Stimulated activated CD8-positive, alpha-beta memory T cell treated with anti-CD3 and anti-CD28 coated beads, Interleukin-4, amount 100 ng/mL, for 24 hours (primary cell): ENCODE measurements around the gene CEP19.
A peak's percentile ranks its signal among the peaks of the same experiment; 100 is the strongest.
"Not testable (repeated sequence)": the region's sequence is repeated elsewhere in the genome, so short reads cannot be mapped to it uniquely, and the experiment has no call there.

Source experiments
- DNase-seq: peaks from one replicate; pipeline ENCODE4 v3.0.0-alpha.2; 2020; ENCODE audit warnings: low read depth

CEP19 gene

DNA sequence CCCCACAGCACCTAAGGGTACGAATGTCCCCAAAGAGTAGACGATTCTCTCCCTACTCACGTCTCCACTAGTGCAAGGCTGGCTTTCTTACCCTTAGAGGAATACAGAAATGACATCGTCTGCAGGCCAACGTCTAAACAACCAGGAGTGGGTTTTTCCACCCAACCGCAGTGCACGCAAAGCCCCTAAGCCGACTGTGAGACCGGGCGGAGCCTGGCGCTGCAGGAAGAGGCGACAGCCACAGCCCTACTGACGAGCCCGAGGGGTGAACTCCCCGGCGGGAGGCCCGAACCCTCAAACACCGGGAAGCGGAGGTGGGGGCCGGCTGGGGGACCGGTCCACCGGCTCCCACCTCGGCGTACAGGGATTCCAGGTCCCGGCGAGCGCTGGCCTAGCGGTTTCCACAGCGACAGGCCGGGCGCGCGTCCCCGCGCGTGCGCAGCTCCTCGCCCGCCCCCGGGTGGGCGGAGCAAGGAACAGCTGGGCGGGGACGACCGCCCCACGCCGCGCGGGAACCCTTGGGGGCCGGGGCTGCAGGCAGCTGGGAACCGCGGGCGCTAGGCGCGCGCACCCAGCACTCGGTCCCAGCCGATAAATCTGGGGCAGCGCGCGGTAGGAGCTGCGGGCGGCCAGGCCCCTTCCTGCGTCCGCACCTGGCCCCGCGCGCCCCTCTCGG lies at the start of gene CEP19, which contains the start of gene PIGX:
CEP19 (minus strand) TSS at position 413 of the 676 bp plus-strand sequence. CDS start 3,593 bp downstream, outside the sequence.
PIGX (plus strand) TSS at position 540 of the 676 bp plus-strand sequence.
- DNase-seq: peak; percentile 81

DNA sequence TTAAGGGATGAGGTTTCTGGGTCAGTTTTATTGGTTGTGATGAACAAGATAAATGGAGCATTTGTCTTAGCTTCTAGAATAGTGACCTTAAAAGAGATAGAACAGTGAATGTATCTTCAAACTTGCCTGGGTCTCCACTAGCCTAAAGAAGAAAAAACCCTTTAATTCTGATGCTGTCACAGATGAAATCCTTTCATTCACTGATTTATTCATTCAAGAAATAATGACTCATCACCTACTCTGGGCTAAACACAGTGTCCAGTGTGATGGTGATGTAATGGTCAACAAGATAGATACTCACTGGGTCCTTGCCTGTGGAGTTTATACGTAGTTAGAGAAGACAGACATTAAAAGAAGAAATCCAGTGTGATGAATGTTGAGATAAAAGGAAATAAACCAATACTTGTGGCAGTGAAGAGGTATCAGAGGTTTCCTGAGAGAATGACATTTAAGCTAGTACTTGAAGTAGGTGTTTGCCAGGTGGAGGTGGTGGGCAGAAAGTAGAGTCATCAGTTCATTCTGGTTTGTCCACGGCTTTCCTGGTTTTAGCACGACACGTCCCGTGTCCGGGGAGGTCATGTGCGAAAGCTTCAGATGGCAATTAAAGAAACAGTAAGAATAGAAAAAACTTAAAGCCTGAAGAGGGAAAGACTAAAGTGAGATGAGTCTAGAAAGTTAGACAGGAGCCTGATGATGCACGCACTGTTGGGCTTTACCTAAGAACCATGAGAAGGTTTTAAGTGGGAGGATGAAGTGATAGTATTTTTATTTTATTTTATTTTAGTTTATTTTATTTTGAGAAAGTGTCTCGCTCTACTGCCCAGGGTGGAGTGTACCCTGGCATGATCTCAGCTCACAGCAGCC lies 46.1 kb upstream of the CEP19 start:
- no peak for DNase-seq

DNA sequence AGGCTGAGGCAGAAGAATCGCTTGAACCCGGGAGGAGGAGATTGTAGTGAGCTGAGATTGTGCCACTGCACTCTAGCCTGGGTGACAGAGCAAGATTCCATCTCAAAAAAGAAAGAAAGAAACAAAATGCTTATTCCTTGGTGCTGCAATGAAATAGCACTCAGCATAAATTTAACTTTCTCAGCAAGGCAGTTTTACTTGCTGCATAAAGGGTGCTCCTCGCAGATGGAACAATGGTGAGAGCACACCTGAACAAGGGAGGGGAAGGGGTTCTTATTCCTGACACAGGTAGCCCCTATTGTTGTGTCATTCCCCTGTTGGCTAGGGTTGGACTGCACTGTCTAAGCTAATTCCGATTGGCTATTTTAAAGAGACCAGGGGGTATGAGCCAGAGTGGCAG lies 44.7 kb upstream of the CEP19 start:
- DNase-seq: no peak

DNA sequence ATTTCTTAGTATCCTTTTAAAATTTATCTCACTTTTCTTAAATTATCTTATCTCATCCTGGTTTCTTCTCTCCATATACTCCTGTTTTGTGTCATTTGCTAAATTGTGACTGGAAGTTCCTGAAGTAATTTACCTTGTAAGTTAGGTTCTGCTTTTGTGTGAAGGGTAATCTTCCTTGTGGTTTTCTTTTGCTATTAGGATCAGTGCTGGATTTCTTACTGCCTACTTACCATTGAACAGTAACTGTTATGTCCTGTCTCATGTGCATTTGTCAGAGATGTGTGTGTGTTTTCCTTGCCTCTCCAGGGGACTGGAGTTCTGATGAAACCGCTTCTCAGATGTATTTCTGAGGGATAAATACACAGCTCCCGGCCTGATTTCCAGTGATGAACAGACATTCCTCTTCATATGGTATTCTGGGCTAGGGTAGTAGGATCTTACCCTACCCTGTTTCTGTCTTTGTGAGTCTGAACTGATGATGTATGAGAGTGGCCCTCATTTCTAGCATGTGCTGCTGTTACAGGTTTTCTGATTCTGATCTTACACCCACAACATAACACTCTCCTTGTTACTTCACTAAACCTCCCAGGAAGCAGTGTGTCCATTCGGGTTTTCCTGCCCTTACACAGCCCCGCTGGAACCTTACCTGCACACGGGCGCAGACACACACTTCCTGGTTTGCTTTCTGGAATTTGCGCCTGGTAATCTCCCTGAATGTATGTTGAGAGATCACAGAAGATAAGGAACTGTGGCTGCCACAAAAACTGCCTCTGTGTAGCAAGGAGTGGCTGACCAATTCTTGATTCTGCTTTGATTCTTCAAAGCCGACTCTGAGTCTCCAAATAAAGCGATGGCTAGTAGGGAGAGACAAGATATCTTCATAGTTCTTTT lies 42.3 kb upstream of the CEP19 start:
- no peak for DNase-seq

DNA sequence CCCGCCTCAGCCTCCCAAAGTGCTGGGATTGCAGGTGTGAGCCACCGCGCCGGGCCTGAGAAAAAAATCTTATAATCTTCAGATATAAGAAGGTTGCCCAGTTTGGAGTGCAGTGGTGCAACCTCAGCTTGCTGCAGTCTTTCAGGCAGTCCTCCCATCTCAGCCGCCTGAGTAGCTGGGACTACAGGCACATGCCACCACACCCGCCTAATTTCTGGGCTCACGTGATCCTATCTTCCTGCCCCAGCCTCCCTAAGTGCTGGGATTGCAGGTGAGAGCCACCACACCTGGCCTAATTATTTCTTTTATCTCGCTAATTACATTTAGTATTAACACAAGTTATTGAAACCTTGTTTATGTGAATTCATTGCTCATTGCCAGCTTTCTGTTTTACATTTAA lies 41.2 kb upstream of the CEP19 start:
- DNase-seq: no peak

- DNase-seq: no peak
Measured at GRCh38 chr3:196749125-196749524, 37.1 kb upstream of the CEP19 start.

DNA sequence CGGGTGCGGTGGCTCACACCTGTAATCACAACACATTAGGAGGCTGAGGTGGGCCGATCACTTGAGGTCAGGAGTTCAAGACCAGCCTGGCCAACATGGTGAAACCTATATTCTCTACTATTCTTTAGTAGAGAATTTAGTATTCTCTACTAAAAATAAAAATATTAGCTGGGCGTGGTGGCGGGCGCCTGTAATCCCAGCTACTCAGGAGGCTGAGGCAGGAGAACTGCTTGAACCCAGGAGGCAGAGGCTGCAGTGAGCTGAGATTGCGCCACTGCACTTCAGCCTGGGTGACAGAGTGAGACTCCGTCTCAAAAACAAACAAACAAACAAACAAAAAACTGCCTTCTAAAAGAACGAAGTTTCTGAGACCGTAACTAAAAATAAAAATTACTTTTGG lies 31.5 kb upstream of the CEP19 start:
- not testable (repeated sequence) for DNase-seq

DNA sequence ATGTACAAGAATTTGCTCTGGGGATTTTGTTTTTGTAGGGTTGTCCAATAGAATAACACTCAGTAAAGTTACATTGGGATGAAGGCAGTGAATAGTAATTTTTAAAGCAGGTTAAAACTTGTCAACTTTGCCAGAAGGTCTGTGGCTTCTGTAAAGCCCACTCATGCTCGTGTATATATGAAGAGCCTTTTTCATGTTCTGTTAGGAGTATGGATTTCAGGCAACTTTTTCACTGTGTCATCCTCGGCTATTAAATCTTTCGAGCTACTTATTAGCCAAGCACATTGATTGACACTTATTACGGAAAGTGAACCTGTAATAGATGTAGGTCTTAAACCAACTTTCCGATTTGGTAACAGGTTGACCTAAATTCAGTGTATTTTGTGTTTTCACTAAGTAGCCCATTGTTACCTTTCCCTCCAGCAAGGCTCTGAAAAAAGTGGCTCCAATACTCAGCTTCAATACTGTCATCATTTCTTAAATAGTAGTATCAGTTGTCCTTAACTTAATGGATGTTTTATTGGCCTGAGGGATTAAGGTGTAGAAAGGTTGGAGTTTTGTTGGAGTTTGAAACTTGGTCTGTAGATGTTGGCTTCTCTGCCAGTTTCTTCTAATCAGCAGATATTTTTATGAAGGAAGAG lies 29.3 kb upstream of the CEP19 start:
- DNase-seq: no peak

DNA sequence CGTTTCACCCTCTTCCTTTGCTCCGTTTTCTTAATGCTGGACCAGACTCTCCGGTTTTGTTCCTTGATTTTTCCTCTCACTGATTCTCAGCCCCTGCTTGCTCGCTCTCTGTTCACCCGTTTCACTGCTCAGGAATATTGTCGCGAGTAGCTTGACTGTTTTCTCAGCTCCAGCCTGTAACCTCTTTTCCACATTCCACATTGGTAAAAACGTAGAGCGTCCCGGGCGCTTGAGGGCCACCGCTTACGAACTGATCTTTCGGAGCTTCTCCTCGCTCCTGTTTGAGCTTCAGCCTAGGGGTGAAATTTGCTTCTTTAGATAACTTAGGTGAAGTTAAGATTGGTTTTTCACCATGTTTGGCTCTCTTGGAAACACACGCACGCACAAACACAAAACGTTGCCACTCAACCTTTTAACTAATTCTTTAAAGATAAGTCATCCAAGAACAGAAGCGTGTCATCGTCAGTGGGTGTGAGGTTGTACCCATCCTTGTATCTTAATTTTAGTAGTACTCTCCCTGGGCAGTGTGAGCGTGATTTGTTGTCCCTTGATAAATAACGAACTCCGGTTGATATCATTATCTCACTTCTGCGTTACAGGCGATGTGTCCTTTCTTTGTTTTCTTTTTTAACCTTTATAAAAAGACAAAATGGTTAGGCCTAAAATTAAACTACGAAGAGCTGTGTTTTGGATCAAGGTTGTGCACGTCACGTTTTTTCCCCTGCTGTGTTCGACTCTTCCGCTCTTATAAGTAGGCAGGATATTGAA lies 28.6 kb upstream of the CEP19 start:
- no peak for DNase-seq

DNA sequence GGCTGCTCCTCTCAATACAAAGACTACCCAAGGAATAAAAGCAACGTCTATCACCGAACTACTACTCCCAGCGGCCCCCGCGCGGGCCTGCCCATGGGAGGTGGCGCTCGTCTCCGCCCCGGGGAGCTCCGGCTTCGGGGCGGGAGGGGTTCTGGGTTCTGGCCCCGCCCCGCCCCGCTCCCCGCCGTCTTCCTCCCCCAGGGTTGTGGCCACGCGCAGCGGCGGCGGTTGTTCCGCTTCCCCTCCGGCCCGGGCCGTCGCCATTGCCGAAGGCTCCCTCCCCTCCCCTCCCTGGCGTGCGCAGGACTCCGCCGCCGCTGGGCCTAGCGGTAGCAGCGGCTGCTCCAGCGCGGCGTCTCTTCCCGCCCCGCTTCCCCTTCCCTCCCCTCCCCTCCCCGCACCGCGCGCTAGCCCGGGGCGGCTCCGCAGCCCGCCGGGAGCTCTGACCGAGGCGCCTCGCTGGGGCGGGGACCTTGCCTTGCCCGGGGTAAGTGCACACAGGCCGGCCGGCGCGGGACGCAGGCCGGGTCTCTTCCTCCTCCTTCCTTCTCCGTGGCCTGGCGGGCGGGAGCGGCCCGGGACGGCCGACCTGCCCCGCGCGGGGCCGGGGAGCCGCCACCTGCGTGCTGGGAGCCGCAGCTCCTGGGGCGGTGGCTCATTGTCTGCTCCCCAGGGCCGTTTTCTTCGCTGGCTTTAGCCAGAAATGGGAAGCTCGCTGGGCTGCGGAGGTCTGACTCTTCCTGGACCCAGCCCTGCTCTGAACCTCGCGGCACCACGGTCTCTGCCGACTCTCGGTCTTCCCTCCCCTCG lies 27.8 kb upstream of the CEP19 start, which contains the start of gene PAK2:
PAK2 (plus strand) TSS at position 187 of the 810 bp plus-strand sequence. CDS start 42,790 bp downstream, outside the sequence.
- peak; percentile 89 for DNase-seq

- DNase-seq: no peak
Measured at GRCh38 chr3:196737655-196738054, 25.6 kb upstream of the CEP19 start.

GRCh38 chr3:196736670-196737374 lies 24.8 kb upstream of the CEP19 start:
- DNase-seq: no peak

DNA sequence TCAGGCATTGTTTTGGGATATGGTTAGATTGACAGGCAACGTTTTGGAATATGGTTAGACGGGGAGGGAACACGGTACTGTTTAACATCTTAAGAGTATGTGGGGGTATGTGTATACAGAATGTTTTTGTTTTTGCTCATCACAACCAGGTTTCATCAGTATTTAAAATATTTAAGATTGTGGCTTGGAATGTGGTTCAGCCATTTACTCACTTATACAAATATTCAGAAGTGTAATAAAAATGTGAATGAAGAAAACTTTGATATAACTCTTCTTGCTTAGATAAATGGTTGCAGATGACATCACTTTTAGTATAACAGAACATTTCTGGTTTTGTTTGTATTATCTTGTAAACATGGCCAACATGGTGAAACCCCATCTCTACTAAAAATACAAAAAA lies 23.7 kb upstream of the CEP19 start:
- DNase-seq: no peak

DNA sequence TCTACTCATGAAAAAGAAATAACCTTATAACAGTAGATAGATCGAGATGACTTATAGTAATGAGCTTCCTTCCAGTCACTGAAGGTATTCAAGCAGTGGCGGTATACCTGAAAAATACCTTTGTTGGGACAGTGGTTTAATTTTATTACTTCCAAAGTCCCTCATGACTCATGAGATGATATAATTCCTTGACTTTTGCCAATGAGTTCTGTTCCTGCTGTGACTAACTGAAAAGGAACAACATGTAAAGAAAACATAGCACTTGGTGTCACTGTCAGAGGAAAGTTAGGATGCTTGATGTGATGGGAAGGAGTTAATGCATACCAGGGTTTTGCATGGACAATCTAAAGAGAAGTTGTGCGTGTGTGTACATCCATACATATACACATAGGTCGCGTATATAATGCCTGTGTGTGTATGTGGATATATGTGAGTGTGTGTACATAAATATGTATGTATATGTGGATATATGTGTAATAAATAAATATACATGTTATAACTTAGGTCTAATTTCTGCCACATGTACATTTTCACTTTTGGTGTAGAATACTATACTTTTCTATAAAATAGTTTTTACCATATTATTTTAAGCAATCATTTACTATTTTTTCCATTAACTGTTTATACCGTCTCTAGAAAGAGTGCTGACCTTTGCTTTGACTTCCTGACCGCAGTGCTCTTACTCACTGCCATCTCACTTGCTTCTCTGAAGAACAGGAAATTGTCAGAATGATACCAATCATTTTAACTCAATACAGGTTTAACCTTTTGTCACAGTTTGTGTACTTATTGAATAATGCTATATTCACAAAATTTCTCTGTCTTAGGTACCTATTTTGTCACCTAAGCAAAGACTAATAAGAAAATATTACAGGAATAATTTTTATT lies 15.0 kb upstream of the CEP19 start:
- DNase-seq: no peak

GRCh38 chr3:196721097-196721496 lies 9.0 kb upstream of the CEP19 start:
- DNase-seq: no peak

- not testable (repeated sequence) for DNase-seq
Measured at GRCh38 chr3:196717162-196717561, 5.1 kb upstream of the CEP19 start.

- peak; percentile 53 for DNase-seq
Measured at GRCh38 chr3:196712514-196713413, 714 bp upstream of the CEP19 start.
